HEK293 (cell line): ENCODE data around the gene MOB2.

Source experiments
- ZEB2 ChIP-seq: fragments of 450-650 bp; formaldehyde crosslinking; IDR thresholded peaks from 2 replicates; pipeline ENCODE4 v1.5.1; 2016; ENCODE audit warnings: missing biosample characterization, missing genetic modification characterization
- ZNF10 ChIP-seq: fragments of 450-650 bp; formaldehyde crosslinking; IDR thresholded peaks from 2 replicates; pipeline ENCODE4 v1.5.1; 2017; ENCODE audit warnings: missing biosample characterization, missing genetic modification characterization
- TF ChIP-seq, protein P1 (sequence below): fragments of 450-650 bp; formaldehyde crosslinking; optimal IDR thresholded peaks from 2 replicates; pipeline ENCODE3; 2016; ENCODE audit warnings: missing biosample characterization, mild to moderate bottlenecking, missing genetic modification characterization

DNA sequence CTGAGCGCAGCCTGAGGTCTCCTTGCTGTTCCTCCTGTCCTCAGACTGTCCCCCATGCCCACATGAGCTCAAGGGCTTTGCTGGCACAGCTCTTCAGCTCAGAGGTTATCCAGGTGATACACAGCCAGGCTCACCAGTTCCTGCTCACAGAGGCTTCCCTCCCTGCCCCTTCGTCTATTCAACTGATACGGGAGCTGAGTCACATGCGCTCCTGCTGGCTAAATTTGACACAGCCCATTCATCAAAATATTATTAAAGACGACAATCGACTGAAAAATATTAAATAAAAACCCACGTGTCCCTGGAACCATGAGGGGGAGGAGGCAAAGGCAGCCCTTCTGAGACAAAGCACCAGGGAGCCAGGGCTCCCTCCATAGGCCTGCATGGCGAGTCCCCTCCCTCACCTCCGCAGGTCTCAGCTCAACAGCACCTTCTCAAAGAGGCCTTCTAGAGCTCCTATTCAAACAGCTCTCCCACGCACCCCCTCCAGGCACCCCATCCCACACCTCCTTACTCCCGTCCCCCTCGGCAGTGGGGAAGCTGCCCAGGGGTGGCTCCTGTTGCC is 45.0 kb upstream of the MOB2 start:
- no peak for TF ChIP-seq ZNF10 (tag by site-specific recombination)
- TF ChIP-seq ZEB2 (tag by site-specific recombination): no peak
- TF ChIP-seq, protein P1, sequence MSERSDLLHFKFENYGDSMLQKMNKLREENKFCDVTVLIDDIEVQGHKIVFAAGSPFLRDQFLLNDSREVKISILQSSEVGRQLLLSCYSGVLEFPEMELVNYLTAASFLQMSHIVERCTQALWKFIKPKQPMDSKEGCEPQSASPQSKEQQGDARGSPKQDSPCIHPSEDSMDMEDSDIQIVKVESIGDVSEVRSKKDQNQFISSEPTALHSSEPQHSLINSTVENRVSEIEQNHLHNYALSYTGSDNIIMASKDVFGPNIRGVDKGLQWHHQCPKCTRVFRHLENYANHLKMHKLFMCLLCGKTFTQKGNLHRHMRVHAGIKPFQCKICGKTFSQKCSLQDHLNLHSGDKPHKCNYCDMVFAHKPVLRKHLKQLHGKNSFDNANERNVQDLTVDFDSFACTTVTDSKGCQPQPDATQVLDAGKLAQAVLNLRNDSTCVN (tag by site-specific recombination): no peak
